ENCODE results near the gene RBM47.

DNA sequence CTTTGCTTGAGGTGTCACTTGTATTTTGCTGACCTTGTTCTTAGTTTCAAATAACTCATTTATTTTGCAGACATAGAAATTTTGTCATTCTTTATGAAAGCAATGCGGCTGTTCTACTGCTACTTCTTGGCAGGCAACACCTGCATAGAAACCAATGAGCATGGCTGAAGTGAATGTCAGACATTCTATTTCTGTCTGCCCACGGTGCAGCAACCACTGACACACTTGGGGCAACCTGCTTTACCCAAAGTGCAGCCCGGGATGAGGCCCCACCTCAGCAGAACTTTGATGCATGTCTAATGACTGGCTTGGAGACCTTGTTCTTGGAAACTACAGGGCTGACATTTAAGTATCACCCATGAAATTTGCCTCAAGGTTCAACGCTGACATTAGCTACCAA, 93.6 kb downstream of the RBM47 start:
- TF ChIP-seq EZH2 (IDR thresholded peaks at IDR 0.05; ENCODE audit: low read depth, unreplicated experiment): no peak
- TF ChIP-seq, protein P1, sequence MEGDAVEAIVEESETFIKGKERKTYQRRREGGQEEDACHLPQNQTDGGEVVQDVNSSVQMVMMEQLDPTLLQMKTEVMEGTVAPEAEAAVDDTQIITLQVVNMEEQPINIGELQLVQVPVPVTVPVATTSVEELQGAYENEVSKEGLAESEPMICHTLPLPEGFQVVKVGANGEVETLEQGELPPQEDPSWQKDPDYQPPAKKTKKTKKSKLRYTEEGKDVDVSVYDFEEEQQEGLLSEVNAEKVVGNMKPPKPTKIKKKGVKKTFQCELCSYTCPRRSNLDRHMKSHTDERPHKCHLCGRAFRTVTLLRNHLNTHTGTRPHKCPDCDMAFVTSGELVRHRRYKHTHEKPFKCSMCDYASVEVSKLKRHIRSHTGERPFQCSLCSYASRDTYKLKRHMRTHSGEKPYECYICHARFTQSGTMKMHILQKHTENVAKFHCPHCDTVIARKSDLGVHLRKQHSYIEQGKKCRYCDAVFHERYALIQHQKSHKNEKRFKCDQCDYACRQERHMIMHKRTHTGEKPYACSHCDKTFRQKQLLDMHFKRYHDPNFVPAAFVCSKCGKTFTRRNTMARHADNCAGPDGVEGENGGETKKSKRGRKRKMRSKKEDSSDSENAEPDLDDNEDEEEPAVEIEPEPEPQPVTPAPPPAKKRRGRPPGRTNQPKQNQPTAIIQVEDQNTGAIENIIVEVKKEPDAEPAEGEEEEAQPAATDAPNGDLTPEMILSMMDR (conservative IDR thresholded peaks at IDR 0.05; ENCODE audit: low read depth in 2 of 2): no peak
- no peak for TF ChIP-seq POLR2AphosphoS5 (IDR thresholded peaks at IDR 0.05; ENCODE audit: low read depth)
- TF ChIP-seq JUNB (IDR thresholded peaks at IDR 0.05; ENCODE audit: unreplicated experiment): no peak
- no peak for TF ChIP-seq CREB1 (CRISPR knock-in tag; IDR thresholded peaks at IDR 0.05; ENCODE audit: low read depth)
- TF ChIP-seq EZH2phosphoT487 (IDR thresholded peaks at IDR 0.05; ENCODE audit: unreplicated experiment): no peak
- TF ChIP-seq, protein P2, sequence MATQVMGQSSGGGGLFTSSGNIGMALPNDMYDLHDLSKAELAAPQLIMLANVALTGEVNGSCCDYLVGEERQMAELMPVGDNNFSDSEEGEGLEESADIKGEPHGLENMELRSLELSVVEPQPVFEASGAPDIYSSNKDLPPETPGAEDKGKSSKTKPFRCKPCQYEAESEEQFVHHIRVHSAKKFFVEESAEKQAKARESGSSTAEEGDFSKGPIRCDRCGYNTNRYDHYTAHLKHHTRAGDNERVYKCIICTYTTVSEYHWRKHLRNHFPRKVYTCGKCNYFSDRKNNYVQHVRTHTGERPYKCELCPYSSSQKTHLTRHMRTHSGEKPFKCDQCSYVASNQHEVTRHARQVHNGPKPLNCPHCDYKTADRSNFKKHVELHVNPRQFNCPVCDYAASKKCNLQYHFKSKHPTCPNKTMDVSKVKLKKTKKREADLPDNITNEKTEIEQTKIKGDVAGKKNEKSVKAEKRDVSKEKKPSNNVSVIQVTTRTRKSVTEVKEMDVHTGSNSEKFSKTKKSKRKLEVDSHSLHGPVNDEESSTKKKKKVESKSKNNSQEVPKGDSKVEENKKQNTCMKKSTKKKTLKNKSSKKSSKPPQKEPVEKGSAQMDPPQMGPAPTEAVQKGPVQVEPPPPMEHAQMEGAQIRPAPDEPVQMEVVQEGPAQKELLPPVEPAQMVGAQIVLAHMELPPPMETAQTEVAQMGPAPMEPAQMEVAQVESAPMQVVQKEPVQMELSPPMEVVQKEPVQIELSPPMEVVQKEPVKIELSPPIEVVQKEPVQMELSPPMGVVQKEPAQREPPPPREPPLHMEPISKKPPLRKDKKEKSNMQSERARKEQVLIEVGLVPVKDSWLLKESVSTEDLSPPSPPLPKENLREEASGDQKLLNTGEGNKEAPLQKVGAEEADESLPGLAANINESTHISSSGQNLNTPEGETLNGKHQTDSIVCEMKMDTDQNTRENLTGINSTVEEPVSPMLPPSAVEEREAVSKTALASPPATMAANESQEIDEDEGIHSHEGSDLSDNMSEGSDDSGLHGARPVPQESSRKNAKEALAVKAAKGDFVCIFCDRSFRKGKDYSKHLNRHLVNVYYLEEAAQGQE (IDR thresholded peaks at IDR 0.05; ENCODE audit: unreplicated experiment): no peak

All from GM23338 (cell line).